K562 (cell line): Measurements from ENCODE around the gene DENND2C.

ENCODE experiments used
- FOXA3 ChIP-seq, 2 experiments: fragments of 450-650 bp in 1 of 2; sonication (generic) in 1 of 2; formaldehyde crosslinking; IDR thresholded peaks in 1 of 2; conservative IDR thresholded peaks in 1 of 2; 2 replicates each; pipeline versions ENCODE4 v1.4.0 to v1.8.0; 2020 to 2022; ENCODE audit warnings: mild to moderate bottlenecking in 2 of 2, missing genetic modification reagents in 1 of 2
- MTA1 ChIP-seq: fragments of 450-650 bp; IDR thresholded peaks from 2 replicates; pipeline ENCODE4 v1.6.1; 2017; ENCODE audit warnings: borderline replicate concordance
- POLR2A ChIP-seq: fragments of 450-650 bp; conservative IDR thresholded peaks from 2 replicates; pipeline ENCODE4 v1.6.1; 2016

- no peak for TF ChIP-seq MTA1
- no peak for TF ChIP-seq POLR2A
- no peak for TF ChIP-seq FOXA3 (CRISPR knock-in tag; conservative IDR thresholded peaks at IDR 0.05 in 1 of 2, IDR thresholded peaks at IDR 0.05 in 1 of 2)
Measured at GRCh38 chr1:114547076-114547475, 122.8 kb downstream of the DENND2C start.
